ENCODE results near the gene PKD1L1.

DNA sequence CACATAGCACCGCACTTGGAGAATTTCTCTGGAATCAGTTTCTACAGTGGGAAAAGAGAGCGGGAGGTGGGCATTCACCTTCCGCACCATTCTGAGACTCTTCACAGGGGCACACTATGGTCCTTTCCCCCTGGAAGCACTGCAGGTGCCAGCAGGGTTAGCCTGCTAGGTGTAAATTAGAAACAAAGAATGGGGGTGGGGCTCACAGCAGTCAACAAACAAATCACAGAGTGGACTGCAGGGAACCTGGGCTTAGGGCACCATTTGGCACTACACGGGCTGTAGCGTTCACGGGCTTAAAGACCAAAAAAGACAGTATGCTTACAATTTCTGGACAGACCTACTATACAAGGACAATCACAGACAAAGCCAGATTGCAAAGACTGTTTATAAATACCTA, 8.0 kb upstream of the PKD1L1 start:
- TF ChIP-seq ZNF518A (tag by site-specific recombination; conservative IDR thresholded peaks at IDR 0.05; ENCODE audit: low read depth) (no peak), CTCF (tag by site-specific recombination; IDR thresholded peaks at IDR 0.05) (no peak), ZNF146 (tag by site-specific recombination; IDR thresholded peaks at IDR 0.05) (no peak), ZNF514 (tag by site-specific recombination; IDR thresholded peaks at IDR 0.05) (no peak), ZNF174 (tag by site-specific recombination; IDR thresholded peaks at IDR 0.05) (no peak), ZNF513 (tag by site-specific recombination; IDR thresholded peaks at IDR 0.05) (no peak), ZNF335 (tag by site-specific recombination; conservative IDR thresholded peaks at IDR 0.05) (no peak), ZNF184 (tag by site-specific recombination; IDR thresholded peaks at IDR 0.05) (no peak), ZNF610 (tag by site-specific recombination; IDR thresholded peaks at IDR 0.05; ENCODE audit: borderline replicate concordance) (no peak)
- TF ChIP-seq, protein P1, sequence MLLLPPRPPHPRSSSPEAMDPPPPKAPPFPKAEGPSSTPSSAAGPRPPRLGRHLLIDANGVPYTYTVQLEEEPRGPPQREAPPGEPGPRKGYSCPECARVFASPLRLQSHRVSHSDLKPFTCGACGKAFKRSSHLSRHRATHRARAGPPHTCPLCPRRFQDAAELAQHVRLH (tag by site-specific recombination; IDR thresholded peaks at IDR 0.05), result no peak

Data from HEK293 (cell line).